HG02840 (cell line): ENCODE data around the gene RFC2.
"Not testable (repeated sequence)": the region's sequence is repeated elsewhere in the genome, so short reads cannot be mapped to it uniquely, and the experiment has no call there.

Source experiments
- ATAC-seq: cut with Tn5 transposase; IDR thresholded peaks from one replicate; pipeline ENCODE4 v1.9.1; 2021; ENCODE audit warnings: mild to moderate bottlenecking, moderate library complexity, moderate number of reproducible peaks; ENCODE audit not compliant: unreplicated experiment, low FRiP score

The RFC2 gene

DNA sequence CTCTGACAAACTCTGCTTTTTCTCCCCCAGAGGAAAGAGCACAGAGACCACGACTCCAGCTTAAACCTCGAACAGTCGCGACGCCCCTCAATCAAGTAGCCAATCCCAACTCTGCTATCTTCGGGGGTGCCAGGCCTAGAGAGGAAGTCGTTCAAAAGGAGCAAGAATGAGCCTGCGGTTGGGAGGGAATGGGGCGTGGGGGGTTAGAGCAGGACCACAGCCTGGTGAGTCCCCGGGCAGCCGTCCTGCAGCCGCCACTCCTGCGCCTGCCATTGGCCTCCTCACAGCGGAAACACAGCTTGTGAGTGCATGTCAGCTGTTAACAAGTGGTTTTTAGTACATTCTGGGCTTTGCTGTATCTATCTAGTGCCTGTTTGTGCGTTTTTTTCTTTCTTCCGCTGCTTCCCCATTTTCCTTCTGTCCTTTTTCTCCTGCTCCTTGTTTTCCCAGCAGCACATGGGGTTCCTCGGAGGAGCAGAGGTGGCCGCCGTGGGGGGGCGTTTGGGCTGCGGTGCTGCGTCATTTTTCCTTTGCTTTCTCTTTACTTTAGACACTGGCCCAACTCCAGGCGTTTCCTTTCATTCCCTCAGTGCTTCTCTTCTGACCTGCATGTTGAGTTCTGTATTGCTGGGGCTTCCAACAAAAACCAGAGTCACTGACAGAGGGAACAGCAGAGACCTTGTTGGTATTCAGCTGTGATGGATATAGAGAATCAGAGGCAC lies 58.9 kb downstream of the RFC2 start:
- ATAC-seq = not testable (repeated sequence)

DNA sequence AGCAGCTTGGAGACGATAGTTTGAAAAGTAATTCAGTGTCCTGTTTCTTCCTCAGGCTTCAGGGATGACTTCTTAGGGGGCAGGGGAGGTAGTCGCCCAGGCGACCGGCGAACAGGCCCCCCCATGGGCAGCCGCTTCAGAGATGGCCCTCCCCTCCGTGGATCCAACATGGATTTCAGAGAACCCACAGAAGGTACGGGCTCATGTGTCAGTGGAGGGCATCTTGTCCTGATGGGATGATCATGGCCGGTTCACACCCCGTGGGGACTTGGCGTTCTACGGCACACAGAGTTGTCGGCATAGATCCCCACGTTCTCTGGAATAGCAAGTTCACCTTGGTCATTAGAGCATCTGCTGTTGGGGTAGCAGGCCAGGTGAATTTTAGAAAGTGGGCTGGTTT lies 59.5 kb downstream of the RFC2 start:
- no peak for ATAC-seq

DNA sequence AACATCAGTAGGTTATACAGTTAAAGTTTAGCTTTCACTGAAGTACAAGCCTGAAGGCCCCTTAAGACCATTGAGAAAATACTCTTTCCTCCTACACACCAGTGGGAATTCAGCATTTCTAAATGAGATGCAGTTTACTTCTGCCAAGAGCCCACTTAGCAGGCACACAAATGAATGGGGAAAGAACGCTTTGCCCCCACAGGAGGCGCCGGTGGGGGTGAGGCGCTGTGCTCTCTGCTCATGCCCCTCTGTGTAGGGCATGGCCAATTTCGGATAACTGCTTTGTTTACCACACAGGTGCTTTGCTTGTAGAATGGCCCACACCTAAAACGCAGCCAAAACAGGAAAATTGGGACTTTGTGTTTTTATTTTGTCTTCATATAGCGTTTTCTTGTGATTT lies 60.3 kb downstream of the RFC2 start:
- ATAC-seq = no peak

DNA sequence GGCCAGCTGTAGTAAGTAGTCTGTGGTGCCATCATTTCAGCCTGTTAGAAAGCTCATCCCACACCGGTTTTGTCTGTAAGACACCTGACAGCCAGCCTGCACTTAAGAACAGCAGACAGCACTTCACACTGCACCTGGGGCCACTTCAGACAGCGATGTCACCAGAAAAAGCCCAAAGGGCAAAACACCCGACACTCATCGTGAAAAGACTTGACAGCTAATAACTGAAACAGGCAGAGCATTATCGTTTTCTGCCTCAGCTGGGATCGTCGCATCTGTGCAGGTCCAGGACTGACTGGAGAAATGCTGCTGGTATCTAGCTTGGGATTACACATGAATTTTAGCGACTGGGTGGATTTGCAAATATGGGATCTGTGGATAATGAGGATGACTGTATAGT lies 61.1 kb downstream of the RFC2 start:
- ATAC-seq = no peak

DNA sequence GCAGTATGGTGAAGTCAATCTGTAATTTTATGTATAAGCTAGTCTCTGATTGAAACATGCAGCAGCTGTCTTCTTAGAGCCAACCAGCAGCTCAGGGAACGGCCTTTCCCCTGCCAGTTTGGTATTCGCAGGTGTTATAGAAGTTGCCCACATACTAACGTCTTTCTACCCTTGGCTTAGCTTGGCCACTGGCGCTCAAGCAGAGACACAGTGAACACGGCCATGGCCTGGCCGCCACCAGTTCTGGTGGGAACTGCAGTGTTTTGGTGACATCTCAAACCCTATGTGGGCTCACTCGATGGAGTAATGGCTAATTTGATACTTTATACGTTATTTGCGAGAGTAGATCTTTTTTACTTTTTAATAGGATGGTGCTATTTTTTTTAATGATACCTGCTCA lies 63.0 kb downstream of the RFC2 start:
- ATAC-seq = no peak

DNA sequence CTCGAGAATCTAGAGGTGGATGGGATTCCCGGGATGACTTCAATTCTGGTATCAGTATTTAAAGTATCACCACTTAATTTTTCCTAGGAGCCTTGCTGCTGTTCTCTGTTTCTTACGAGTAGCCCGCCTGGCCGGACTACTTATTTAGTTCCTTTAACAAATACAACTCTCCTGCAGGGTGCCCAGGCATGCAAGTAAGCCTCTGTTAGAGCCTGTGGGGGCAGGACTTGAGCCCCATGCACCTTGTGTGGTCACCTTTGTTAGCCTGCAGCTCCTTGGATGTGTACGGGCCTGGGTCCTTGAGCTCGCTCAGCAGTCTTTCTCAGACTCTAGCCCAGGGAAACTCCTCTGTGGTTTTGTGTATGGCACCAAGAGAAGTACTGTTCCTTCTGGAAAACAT lies 63.9 kb downstream of the RFC2 start:
- no peak for ATAC-seq

DNA sequence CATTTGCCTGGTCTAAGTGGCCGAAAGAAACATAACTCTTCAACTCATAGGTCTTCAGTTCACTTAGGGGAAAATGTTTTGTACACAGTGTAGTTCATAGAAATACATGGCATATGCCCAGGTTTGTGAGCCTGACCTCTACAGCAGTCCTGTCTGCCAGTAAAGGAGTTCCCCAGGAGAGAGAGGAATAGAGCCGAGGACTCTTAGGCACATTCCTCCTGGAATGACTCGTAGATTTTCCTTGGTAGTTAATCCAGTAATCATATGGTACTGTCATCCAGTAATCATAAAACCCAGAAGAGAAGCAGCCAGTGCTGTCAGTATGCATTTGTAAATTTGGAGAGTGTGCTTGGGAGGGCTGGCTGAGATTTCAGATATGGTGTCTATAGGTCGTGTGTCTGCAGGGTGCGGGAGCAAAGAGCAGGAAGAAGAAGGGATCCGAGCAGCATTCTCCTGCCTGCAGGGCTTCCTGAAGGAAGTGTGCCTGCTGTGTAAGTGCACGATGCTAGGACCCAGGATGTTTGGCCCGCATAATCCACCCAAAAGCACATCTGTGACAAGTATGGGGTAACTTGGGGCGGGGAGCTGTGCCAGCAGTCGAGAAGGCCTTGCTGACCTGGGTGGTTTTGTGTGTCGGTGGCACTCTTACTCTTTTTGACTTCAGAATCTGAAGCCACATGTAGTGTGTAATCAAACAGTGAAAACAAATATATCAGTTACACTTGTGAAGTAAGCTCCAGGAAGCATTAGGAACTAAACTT lies 66.1 kb downstream of the RFC2 start:
- no peak for ATAC-seq

DNA sequence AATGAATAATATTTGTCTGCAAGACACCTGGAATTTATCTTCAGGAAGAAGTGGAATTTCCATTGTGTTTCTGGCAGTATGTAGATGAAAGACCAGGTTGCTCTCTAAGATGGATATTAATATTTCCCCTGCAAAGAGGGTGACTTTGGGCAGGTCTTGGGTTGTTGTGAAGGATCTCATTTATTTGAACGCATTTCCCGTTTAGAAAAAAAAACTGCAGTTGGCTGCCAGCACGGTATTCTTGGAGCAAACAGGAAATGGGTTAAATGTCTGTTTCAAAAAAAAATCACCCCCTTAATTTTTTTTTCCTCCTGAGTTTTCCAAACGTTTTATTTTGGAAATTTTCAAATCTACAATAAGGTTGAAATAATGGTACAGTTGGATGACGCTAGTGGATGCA lies 68.6 kb downstream of the RFC2 start:
- no peak for ATAC-seq

DNA sequence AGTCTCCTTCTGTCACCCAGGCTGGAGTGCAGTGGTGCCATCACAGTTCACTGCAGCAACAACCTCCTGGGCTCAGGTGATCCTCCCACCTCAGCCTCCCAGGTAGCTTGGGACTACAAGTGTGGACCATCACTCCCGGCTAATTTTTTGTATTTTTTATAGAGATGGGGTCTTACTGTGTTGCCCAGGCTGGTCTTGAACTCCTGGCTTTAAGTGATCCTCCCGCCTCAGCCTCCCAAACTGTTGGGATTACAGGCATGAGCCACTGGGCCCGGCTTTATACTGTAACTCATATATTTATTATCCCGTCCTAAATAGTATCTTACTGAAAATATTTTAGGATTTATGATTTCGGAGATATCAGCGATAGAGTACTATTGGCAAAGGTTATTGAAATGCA lies 69.2 kb downstream of the RFC2 start:
- no peak for ATAC-seq

DNA sequence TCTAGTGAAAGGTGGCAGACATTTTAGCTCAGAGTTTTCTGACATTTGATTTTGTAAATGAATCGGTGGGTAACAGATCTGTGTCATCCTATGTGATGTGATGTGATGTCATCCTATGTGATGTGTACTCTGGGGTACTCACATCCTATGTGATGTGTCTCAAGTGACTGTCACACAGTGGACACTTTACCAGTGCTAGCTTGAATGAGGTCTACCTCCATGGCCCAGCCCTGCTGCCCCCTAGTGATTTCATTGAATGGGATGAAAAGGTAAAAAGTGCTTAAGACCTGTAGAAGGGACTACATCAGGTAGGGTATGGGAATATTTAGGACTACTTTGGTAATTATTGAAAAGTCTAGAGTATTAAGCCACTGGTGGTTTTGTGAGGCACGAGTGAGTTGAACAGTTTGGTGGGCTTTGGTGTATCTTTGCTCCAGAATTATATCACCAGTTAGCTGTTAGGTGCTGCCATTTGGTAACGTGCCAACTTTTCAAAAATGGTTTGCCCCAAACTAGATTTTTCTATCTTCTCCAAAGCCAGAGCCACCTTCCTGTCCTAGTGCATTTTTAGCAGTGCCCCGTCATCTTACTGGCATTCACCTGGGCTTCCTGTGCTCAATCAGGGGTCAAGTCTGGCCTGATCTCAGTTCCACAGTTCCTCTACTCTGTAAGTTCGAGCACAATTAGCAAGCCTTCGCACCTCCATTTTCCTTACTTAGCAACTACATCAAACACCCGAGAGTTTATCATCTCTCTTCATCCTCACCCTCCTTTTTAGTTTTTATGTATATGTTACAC lies 70.3 kb downstream of the RFC2 start:
- no peak for ATAC-seq

DNA sequence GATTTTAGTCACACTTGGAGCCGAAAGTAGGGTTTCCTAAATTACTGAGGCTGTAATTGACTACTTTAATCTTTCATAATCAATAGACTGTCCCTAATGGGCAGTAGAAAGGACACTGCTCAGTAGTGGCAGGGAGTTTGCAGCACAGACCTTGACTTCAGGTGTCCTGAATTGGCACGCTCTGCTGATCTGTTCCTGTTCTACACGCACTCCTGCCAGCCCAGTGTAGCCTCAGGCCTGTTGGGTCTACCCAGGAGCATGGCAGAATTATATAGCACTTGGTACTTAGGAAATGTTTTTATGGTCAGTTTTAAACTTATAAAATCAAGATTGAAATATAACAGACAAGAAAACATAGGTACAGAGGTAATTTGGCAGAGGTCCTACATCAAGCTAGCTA lies 71.1 kb downstream of the RFC2 start:
- ATAC-seq = no peak

DNA sequence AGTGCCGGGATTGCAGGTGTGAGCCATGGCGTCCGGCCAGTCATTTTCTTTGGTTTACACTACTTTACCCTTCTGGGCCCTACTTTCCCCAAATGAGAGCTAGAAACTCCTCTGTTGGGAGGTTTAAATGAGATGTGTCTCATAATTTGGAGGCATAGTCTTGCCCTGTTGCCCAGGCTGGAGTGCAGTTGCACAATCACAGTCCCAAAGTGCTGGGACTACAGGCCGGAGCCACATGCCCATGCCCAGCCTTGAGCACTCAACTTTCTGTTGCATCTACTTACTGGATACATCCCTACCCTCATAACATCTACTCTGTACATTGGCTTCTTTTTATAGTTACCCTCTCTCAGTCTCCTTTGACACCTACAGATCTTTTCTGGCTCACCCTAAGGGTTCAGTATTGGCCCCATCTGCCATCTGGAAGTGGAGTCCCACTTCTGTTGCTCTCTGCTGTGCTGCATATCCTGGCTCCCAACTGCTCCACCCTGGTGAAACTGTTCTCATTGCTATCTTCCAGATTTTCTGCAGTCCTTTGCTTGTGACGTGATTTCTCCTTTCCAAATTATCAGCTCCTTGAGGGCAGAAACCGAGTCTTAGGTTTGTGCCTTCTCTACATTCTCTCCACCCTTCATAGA lies 71.6 kb downstream of the RFC2 start:
- no peak for ATAC-seq

DNA sequence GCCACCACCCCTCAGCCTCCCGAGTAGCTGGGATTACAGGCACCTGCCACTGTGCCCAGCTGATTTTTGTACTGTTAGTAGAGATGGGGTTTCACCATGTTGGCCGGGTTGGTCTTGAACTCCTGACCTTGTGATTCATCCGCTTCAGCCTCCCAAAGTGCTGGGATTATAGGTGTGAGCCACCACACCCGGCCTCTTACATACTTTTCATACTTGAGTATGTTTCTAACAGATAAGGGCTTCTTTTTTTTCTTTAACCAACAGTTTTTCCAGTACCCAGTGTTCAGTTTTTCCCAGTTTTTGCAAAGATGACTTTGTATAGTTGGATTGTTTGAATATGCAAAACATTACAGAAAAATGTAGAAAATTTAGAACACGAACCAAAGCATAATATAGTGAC lies 72.4 kb downstream of the RFC2 start:
- no peak for ATAC-seq
